GM12801 (cell line): ENCODE measurements around the gene CTSF.

Source experiments
- CTCF ChIP-seq: IDR thresholded peaks from one replicate; pipeline ENCODE4 v1.5.1; 2011; ENCODE audit warnings: control low read depth; ENCODE audit not compliant: insufficient read length; ENCODE audit errors: extremely low read depth

Gene CTSF

GRCh38 chr11:66543263-66544107, 24.9 kb downstream of the CTSF start:
- TF ChIP-seq CTCF, result no peak

GRCh38 chr11:66542362-66542761, 26.0 kb downstream of the CTSF start:
- no peak for TF ChIP-seq CTCF

- no peak for TF ChIP-seq CTCF
Measured at GRCh38 chr11:66541892-66542291, 26.5 kb downstream of the CTSF start.

GRCh38 chr11:66539870-66540213, 28.6 kb downstream of the CTSF start:
- TF ChIP-seq CTCF, result no peak

GRCh38 chr11:66539170-66539869, 29.1 kb downstream of the CTSF start:
- TF ChIP-seq CTCF, result no peak

GRCh38 chr11:66532784-66533183, 35.6 kb downstream of the CTSF start:
- TF ChIP-seq CTCF, result no peak

GRCh38 chr11:66531841-66532240, 36.6 kb downstream of the CTSF start:
- TF ChIP-seq CTCF, result no peak
